ENCODE measurements around the gene PALLD. TPM values are rescaled to one million over a fixed set of nuclear protein-coding genes. Genes with fewer than 3 reads are reported as not detected.

PALLD gene
- total RNA-seq, 4 donors from 2014 or later, result 1,036 to 2,270 (median 2,202) TPM

DNA sequence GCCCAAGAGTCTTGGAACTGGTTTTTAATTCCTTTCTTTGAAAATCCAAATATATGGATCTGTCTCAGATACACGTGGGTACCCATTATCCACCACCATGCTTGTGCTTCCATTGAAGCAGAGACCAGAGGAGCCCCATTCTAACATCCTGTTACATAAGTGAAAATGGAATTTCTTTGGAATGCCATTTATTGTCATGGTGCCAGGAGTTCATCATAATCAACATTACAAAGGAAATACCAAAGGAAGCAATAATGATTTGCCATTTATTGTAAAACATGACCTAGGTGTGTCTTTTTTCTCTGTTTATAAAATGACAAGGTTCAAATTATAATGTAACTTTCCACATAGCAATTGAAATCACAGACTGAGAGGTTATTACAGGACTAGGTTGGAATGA, 61.7 kb downstream of the PALLD start:
- no peaks in the 10 kb centered on the region for H3K9me3 ChIP-seq
- H3K4me3 ChIP-seq, result no peak overlapping the region
- no peaks in the 10 kb centered on the region for H3K27me3 ChIP-seq
- TF ChIP-seq POLR2AphosphoS5 (IDR thresholded peaks at IDR 0.05) (no peak), POLR2A (IDR thresholded peaks at IDR 0.05) (no peak), EP300 (IDR thresholded peaks at IDR 0.05) (no peak)
- TF ChIP-seq, protein P1, sequence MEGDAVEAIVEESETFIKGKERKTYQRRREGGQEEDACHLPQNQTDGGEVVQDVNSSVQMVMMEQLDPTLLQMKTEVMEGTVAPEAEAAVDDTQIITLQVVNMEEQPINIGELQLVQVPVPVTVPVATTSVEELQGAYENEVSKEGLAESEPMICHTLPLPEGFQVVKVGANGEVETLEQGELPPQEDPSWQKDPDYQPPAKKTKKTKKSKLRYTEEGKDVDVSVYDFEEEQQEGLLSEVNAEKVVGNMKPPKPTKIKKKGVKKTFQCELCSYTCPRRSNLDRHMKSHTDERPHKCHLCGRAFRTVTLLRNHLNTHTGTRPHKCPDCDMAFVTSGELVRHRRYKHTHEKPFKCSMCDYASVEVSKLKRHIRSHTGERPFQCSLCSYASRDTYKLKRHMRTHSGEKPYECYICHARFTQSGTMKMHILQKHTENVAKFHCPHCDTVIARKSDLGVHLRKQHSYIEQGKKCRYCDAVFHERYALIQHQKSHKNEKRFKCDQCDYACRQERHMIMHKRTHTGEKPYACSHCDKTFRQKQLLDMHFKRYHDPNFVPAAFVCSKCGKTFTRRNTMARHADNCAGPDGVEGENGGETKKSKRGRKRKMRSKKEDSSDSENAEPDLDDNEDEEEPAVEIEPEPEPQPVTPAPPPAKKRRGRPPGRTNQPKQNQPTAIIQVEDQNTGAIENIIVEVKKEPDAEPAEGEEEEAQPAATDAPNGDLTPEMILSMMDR (IDR thresholded peaks at IDR 0.05), result no peak
- H3K4me1 ChIP-seq, result peaks cover 5 to 20% (median 9%) of the 10 kb centered on the region in 3 donors
- 86 to 100% methylated on average over 1 of the region's 1 CpG for WGBS, 2 donors (ENCODE audit: low coverage in 1 of 2)
- no peaks in the 10 kb centered on the region for H3K36me3 ChIP-seq
- ATAC-seq, result peak; percentile 31
- no peak overlapping the region for H3K27ac ChIP-seq

DNA sequence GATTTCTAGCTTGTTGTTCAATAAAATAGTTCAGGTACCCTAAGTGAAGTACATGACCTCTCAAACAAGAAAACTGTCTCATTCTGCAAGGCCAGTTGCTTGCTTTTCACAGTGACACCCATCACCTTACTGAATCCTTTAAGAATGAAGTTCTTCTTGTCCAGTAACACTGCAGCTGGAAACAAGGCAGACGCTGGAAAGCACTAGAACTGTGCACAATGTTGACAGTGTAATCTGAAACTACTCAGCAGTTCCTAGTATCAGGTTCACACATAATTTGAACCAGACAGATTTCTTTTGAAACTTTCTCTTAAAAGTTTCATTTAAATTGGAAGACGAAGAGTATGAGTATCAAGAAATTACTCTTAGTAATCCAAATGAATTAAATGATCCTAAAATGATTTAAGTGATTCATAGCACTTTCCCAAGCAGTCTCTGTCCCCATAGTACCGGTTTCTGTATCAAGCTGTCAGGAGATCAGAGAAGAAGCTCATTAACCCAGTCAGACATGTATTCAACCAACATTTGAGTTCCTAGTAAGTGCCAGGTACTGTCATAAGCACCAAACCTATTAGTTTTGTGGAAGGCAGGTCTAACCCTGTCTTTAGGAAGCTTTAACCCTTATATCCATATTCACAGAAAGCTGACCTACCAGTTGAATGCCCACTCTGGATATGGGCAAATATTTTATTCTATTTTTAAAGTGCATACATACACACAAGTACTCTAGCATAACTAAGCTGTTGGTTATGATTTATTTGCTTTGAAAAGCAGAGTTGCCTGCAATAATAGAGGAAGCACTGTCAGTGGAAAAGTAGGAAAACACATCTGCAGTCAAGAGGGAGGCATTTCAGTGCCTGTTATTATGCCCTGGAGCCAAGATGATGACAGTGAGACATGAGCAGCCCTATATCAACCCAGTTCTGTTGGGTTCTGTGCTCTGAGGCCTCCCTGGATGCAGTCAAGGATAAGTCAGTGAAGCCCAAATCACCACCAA, 63.6 kb downstream of the PALLD start:
- peaks cover 5 to 20% (median 9%) of the 10 kb centered on the region in 3 donors for H3K4me1 ChIP-seq
- no peak for ATAC-seq
- TF ChIP-seq EP300 (IDR thresholded peaks at IDR 0.05) (no peak), POLR2A (IDR thresholded peaks at IDR 0.05) (no peak), POLR2AphosphoS5 (IDR thresholded peaks at IDR 0.05) (no peak)
- TF ChIP-seq, protein P1 (IDR thresholded peaks at IDR 0.05), result no peak
- H3K27ac ChIP-seq, result peak overlapping the region in 1 of 4 donors; percentile 18
- 22 to 38% methylated on average over 3 of the region's 3 CpGs for WGBS, 2 donors (ENCODE audit: low coverage in 1 of 2)
- H3K36me3 ChIP-seq, result no peaks in the 10 kb centered on the region
- no peak overlapping the region for H3K4me3 ChIP-seq
- no peaks in the 10 kb centered on the region for H3K9me3 ChIP-seq
- H3K27me3 ChIP-seq, result no peaks in the 10 kb centered on the region

DNA sequence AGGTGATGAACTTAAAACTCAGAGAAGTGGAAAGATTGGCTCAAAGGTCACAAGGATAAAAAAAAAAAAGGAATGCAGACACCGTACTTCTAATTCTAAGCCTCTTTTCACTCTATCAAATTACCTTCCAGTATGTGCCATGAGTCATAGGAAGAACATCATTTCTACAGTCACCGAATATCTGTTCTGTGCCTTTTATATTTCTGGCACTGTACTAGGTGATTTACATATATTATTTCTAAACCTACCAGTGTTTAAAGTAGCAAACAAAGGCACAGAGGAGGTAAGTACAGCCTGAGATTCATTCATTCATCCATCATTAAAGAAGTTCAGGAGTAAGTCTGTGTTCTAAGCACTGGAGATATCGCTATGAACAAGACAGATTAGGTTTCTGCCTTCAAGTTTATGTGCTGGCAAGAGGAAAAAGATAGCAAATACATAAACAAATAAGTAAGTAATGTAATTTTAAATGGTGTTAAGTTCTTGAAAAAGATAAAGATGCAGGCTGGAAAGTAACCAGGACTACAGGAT, 65.3 kb downstream of the PALLD start:
- no peak overlapping the region for H3K27ac ChIP-seq
- ATAC-seq, result no peak
- H3K36me3 ChIP-seq, result no peaks in the 10 kb centered on the region
- H3K4me3 ChIP-seq, result no peak overlapping the region
- WGBS, 2 donors (ENCODE audit: low coverage in 1 of 2), result 24 to 34% methylated on average over 3 of the region's 3 CpGs
- TF ChIP-seq EP300 (IDR thresholded peaks at IDR 0.05) (no peak), POLR2AphosphoS5 (IDR thresholded peaks at IDR 0.05) (no peak), POLR2A (IDR thresholded peaks at IDR 0.05) (no peak)
- TF ChIP-seq, protein P1 (IDR thresholded peaks at IDR 0.05), result no peak
- H3K4me1 ChIP-seq, result peaks cover 5 to 20% (median 9%) of the 10 kb centered on the region in 3 donors
- no peaks in the 10 kb centered on the region for H3K27me3 ChIP-seq
- no peaks in the 10 kb centered on the region for H3K9me3 ChIP-seq

DNA sequence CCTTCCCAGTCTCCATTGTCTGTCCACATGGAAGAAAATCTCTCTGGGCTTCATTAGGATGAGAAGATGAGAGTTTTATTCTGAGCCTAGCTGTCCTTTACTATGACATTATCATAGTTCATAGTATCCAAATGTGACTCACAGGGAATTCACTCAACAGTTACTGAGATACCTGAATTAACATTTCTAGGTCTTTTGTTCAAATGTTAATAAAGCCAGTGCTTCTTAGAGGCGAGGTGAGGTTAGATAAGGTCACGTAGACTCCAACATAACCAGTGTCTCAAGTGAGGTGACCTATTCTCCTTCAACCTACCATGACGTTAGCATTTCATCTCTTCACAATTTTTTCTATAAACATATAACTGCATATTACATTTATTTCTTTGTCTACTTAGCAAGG, 67.2 kb downstream of the PALLD start:
- Histone ChIP-seq H3K4me3 (no peak overlapping the region), H3K4me1 (peaks cover 5 to 24% (median 9%) of the 10 kb centered on the region in 3 donors), H3K27me3 (no peaks in the 10 kb centered on the region), H3K36me3 (no peaks in the 10 kb centered on the region), H3K9me3 (no peaks in the 10 kb centered on the region), H3K27ac (no peak overlapping the region)
- ATAC-seq, result no peak
- 65 to 76% methylated on average over 3 of the region's 3 CpGs for WGBS, 2 donors (ENCODE audit: low coverage in 1 of 2)
- no peak for TF ChIP-seq EP300 (IDR thresholded peaks at IDR 0.05)
- TF ChIP-seq, protein P1 (IDR thresholded peaks at IDR 0.05), result no peak
- TF ChIP-seq POLR2A (IDR thresholded peaks at IDR 0.05), result no peak
- no peak for TF ChIP-seq POLR2AphosphoS5 (IDR thresholded peaks at IDR 0.05)

Measured in gastroesophageal sphincter (tissue), 4 donors.